Stimulated activated CD4-positive, alpha-beta T cell treated with anti-CD3 and anti-CD28 coated beads, Interleukin-15, amount 100 ng/mL, for 48 hours (primary cell): ENCODE data around the gene ACOXL.

Source experiments
- DNase-seq, 2 donors: peaks; one replicate each; pipeline ENCODE4 v3.0.0-alpha.2; 2020; ENCODE audit warnings: low read depth in 2 of 2

Gene ACOXL

GRCh38 chr2:111135237-111135909 is 403.0 kb downstream of the ACOXL start:
- DNase-seq, result no peak

- no peak for DNase-seq
Measured at GRCh38 chr2:111135910-111136297, 403.5 kb downstream of the ACOXL start.

GRCh38 chr2:111138839-111139238 is 406.5 kb downstream of the ACOXL start:
- no peak for DNase-seq

GRCh38 chr2:111139637-111140317 is 407.4 kb downstream of the ACOXL start:
- no peak for DNase-seq

- DNase-seq, result no peak
Measured at GRCh38 chr2:111140815-111141214, 408.4 kb downstream of the ACOXL start.

- no peak for DNase-seq
Measured at GRCh38 chr2:111142101-111142500, 409.7 kb downstream of the ACOXL start.

- DNase-seq, result no peak
Measured at GRCh38 chr2:111143107-111143842, 410.9 kb downstream of the ACOXL start.

- no peak for DNase-seq
Measured at GRCh38 chr2:111143843-111144198, 411.4 kb downstream of the ACOXL start.

- no peak for DNase-seq
Measured at GRCh38 chr2:111145103-111145760, 412.9 kb downstream of the ACOXL start.

- DNase-seq, result no peak
Measured at GRCh38 chr2:111145951-111146350, 413.6 kb downstream of the ACOXL start.

GRCh38 chr2:111148225-111148873 is 416.0 kb downstream of the ACOXL start:
- no peak for DNase-seq

GRCh38 chr2:111148925-111149324 is 416.6 kb downstream of the ACOXL start:
- DNase-seq, result no peak

GRCh38 chr2:111149882-111150455 is 417.6 kb downstream of the ACOXL start:
- DNase-seq, result no peak

GRCh38 chr2:111154758-111155157 is 422.4 kb downstream of the ACOXL start:
- DNase-seq, result no peak

GRCh38 chr2:111155610-111156009 is 423.2 kb downstream of the ACOXL start:
- no peak for DNase-seq

- DNase-seq, result no peak
Measured at GRCh38 chr2:111156529-111156928, 424.2 kb downstream of the ACOXL start.

- no peak for DNase-seq
Measured at GRCh38 chr2:111157071-111157661, 424.8 kb downstream of the ACOXL start.

GRCh38 chr2:111157798-111158197 is 425.4 kb downstream of the ACOXL start:
- no peak for DNase-seq

GRCh38 chr2:111159641-111160040 is 427.3 kb downstream of the ACOXL start:
- DNase-seq, result no peak

- DNase-seq, result no peak
Measured at GRCh38 chr2:111160758-111161157, 428.4 kb downstream of the ACOXL start.

- no peak for DNase-seq
Measured at GRCh38 chr2:111161971-111162370, 429.6 kb downstream of the ACOXL start.
